ENCODE data around the gene TUBB. TPM values are rescaled to one million over a fixed set of nuclear protein-coding genes. Genes with fewer than 3 reads are reported as not detected.

TUBB gene
- total and polyA plus RNA-seq, 9 of the 15 experiments (the other 6 are each of a cell fraction or from before 2014, with no cell fraction given) = 971 to 2,870 (median 1,478) TPM

GRCh38 chr6:30744054-30744805 is 24.1 kb downstream of the TUBB start, which contains the start of gene IER3 (continued):
- TF ChIP-seq ZNF318 (IDR thresholded peaks at IDR 0.05; ENCODE audit: borderline replicate concordance in 1 of 2, low read depth in 1 of 2) (0 out of 4 replicates have a peak, but pooled peaks of 1 of the 2 experiments have one; percentile 23), EP300 (IDR thresholded peaks at IDR 0.05; ENCODE audit: low read length) (peak; percentile 36; the same call in 1 of the 2 replicates), RUNX1 (IDR thresholded peaks at IDR 0.05; ENCODE audit: low read depth) (0 out of 2 replicates have a peak, but pooled peaks have one; percentile 50), ZNF134 (CRISPR knock-in tag; conservative IDR thresholded peaks at IDR 0.05) (no peak; the same call in 1 of the 2 replicates), NR4A1 (CRISPR knock-in tag; IDR thresholded peaks at IDR 0.05) (no peak), NR4A1 (tag; IDR thresholded peaks at IDR 0.05) (0 out of 2 replicates have a peak, but pooled peaks have one; percentile 69), ZNF583 (CRISPR knock-in tag; IDR thresholded peaks at IDR 0.05) (0 out of 2 replicates have a peak, but pooled peaks have one; percentile 14), MNT (conservative IDR thresholded peaks at IDR 0.05) (peak; percentile 64 to 77), ZNF699 (CRISPR knock-in tag; IDR thresholded peaks at IDR 0.05; ENCODE audit: insufficient replicate concordance) (no peak), SRSF3 (IDR thresholded peaks at IDR 0.05; ENCODE audit: insufficient read depth, low read length) (no peak), DIDO1 (tag; IDR thresholded peaks at IDR 0.05; ENCODE audit: low read depth) (no peak), PRPF4 (IDR thresholded peaks at IDR 0.05; ENCODE audit: insufficient read depth, low read depth, low read length, poor library complexity, severe bottlenecking) (peak; percentile 42), PKNOX1 (IDR thresholded peaks at IDR 0.05) (peak; percentile 97), U2AF1 (optimal IDR thresholded peaks at IDR 0.05; ENCODE audit: low read depth, low read length) (peak; percentile 43), MYC (IDR thresholded peaks at IDR 0.05; ENCODE audit: low read depth, low read length) (peak; percentile 70), MYC (CRISPR knock-in tag; IDR thresholded peaks at IDR 0.05; ENCODE audit: borderline replicate concordance, low read depth) (0 out of 2 replicates have a peak, but pooled peaks have one; percentile 3)

Measured in K562 (cell line).